Right atrium auricular region (tissue), 2 donors: ENCODE data around the gene BUB1B. TPM values are rescaled to one million over a fixed set of nuclear protein-coding genes. Genes with fewer than 3 reads are reported as not detected.

Experiments
- DNase-seq: peaks from one replicate; pipeline ENCODE4 v3.0.0-alpha.2; 2019; ENCODE audit warnings: low spot score
- H3K27ac ChIP-seq, 2 donors: fragments of 200-600 bp; sonication (generic); 1 replicate in 1 of 2; 2 replicates in 1 of 2; pipeline ENCODE4 v1.5.1; 2016 to 2019
- H3K27me3 ChIP-seq, 2 donors: fragments of 200-600 bp; sonication (generic); one replicate each; pipeline versions ENCODE4 v1.5.1 to v1.6.0; 2017 to 2019
- H3K36me3 ChIP-seq: fragments of 200-600 bp; sonication (generic); one replicate; pipeline ENCODE4 v1.5.1; 2016
- H3K4me1 ChIP-seq, 2 donors: fragments of 200-600 bp; sonication (generic); one replicate each; pipeline versions ENCODE4 v1.5.1 to v1.6.0; 2017 to 2019
- H3K4me3 ChIP-seq, 2 donors: fragments of 200-600 bp; sonication (generic); 1 replicate in 1 of 2; 2 replicates in 1 of 2; pipeline ENCODE4 v1.5.1; 2017 to 2019; ENCODE audit warnings: mild to moderate bottlenecking in 1 of 2, moderate library complexity in 1 of 2
- H3K9me3 ChIP-seq, 2 donors: fragments of 200-600 bp; sonication (generic); one replicate each; pipeline ENCODE4 v1.5.1; 2019
- CTCF ChIP-seq, 2 donors: fragments of 200-600 bp; sonication (generic); IDR thresholded peaks; one replicate each; pipeline ENCODE4 v1.5.1; 2019; ENCODE audit warnings: antibody characterized with exemption in 2 of 2
- total RNA-seq, 2 donors: library from RNA; depleted of rRNA; stranded (reverse); fragments of >200 nt; gene quantifications; one replicate each; pipeline ENCODE4 v1.1.0, GENCODE V29; 2016

BUB1B gene
- total RNA-seq, 2 donors from 2014 or later = 0.39 to 2.1 TPM

- Histone ChIP-seq H3K27me3 (no peaks in the 10 kb centered on the region), H3K4me3 (peak overlapping the region; percentile 45 to 67), H3K27ac (peak overlapping the region; percentile 67 to 72), H3K4me1 (peaks cover 0 to 47% of the 10 kb centered on the region in 2 donors), H3K9me3 (no peaks in the 10 kb centered on the region), H3K36me3 (no peaks in the 10 kb centered on the region)
- peak in 1 of 2 donors; percentile 30 for TF ChIP-seq CTCF (IDR thresholded peaks at IDR 0.05)
- no peak for DNase-seq
Observed at GRCh38 chr15:40252438-40253166, 91.7 kb downstream of the BUB1B start.

GRCh38 chr15:40253167-40253790 is 92.4 kb downstream of the BUB1B start:
- H3K27ac ChIP-seq = peak overlapping the region; percentile 67 to 72
- TF ChIP-seq CTCF (IDR thresholded peaks at IDR 0.05) = no peak
- H3K36me3 ChIP-seq = no peaks in the 10 kb centered on the region
- H3K9me3 ChIP-seq = no peaks in the 10 kb centered on the region
- DNase-seq = no peak
- no peaks in the 10 kb centered on the region for H3K27me3 ChIP-seq
- H3K4me3 ChIP-seq = peak overlapping the region; percentile 45 to 67
- H3K4me1 ChIP-seq = peaks cover 0 to 47% of the 10 kb centered on the region in 2 donors

- peaks cover 0 to 40% of the 10 kb centered on the region in 2 donors for H3K4me1 ChIP-seq
- no peak for TF ChIP-seq CTCF (IDR thresholded peaks at IDR 0.05)
- H3K36me3 ChIP-seq = no peaks in the 10 kb centered on the region
- H3K4me3 ChIP-seq = no peak overlapping the region
- DNase-seq = no peak
- H3K9me3 ChIP-seq = no peaks in the 10 kb centered on the region
- H3K27me3 ChIP-seq = no peaks in the 10 kb centered on the region
- H3K27ac ChIP-seq = no peak overlapping the region
Observed at GRCh38 chr15:40254452-40254851, 93.6 kb downstream of the BUB1B start.

- peaks cover 0 to 35% of the 10 kb centered on the region in 2 donors for H3K4me1 ChIP-seq
- H3K36me3 ChIP-seq = no peaks in the 10 kb centered on the region
- H3K9me3 ChIP-seq = no peaks in the 10 kb centered on the region
- no peak overlapping the region for H3K27ac ChIP-seq
- DNase-seq = no peak
- no peaks in the 10 kb centered on the region for H3K27me3 ChIP-seq
- H3K4me3 ChIP-seq = no peak overlapping the region
- no peak for TF ChIP-seq CTCF (IDR thresholded peaks at IDR 0.05)
Observed at GRCh38 chr15:40255033-40255432, 94.2 kb downstream of the BUB1B start.

GRCh38 chr15:40256638-40257235 is 95.9 kb downstream of the BUB1B start:
- TF ChIP-seq CTCF (IDR thresholded peaks at IDR 0.05) = no peak
- no peak overlapping the region for H3K27ac ChIP-seq
- no peak for DNase-seq

More at GRCh38 chr15:40256638-40257235, 95.9 kb downstream of the BUB1B start:
- H3K27me3 ChIP-seq = no peaks in the 10 kb centered on the region
- H3K4me1 ChIP-seq = peaks cover 0 to 23% of the 10 kb centered on the region in 2 donors
- no peak overlapping the region for H3K4me3 ChIP-seq
- no peaks in the 10 kb centered on the region for H3K36me3 ChIP-seq
- no peaks in the 10 kb centered on the region for H3K9me3 ChIP-seq
